HG03520 (cell line): ENCODE results near the gene ELF1.

ENCODE experiments used
- ATAC-seq: cut with Tn5 transposase; IDR thresholded peaks from one replicate; pipeline ENCODE4 v1.9.1; 2021; ENCODE audit warnings: mild to moderate bottlenecking, moderate library complexity; ENCODE audit not compliant: unreplicated experiment

Gene ELF1

DNA sequence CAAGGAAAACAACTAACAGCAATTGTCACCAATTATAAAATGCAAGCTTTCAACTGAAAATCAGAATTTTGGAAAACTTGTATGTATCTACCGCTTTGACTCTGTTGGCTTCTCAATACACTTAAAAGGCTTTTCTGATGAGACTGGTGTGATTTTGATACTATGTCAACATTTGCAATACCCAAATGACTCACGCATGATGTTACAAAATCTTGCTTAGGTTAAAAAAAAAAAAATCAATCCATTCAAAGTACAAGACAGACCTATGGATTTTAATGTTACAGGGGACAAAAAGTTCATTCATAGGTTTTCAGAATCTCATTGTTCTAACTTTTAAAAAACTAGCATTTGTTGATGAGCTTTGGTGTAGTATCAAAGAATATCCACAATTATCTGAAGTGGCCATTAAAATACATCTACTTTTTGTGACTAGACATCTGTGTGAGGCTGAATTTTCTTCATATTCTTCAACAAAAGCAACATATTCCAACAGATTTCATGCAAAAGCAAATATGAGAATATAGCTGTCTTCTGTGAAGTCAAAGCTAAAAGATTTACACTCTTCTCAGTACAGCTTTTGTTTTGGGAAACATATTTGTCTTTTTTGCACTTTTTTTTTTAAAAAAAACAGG is 10.7 kb downstream of the ELF1 start:
- no peak for ATAC-seq

DNA sequence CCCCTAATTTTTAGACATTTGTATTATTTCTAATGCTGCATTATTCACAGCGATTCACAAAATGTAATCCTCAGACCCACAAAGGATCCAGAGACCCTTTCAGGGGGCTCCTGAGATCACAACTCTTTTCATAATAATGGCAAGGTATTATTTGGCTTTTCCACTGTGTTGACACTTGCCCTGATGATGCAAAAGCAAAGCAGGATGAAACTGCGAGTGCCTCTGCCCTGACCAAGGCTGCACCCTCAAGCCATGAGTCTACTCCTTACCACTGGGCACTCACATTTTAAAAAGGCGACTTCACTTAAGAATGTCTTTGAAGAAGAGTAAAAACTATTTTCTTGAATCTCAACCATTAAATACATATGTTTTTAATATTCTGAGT is 11.4 kb downstream of the ELF1 start:
- ATAC-seq: no peak

DNA sequence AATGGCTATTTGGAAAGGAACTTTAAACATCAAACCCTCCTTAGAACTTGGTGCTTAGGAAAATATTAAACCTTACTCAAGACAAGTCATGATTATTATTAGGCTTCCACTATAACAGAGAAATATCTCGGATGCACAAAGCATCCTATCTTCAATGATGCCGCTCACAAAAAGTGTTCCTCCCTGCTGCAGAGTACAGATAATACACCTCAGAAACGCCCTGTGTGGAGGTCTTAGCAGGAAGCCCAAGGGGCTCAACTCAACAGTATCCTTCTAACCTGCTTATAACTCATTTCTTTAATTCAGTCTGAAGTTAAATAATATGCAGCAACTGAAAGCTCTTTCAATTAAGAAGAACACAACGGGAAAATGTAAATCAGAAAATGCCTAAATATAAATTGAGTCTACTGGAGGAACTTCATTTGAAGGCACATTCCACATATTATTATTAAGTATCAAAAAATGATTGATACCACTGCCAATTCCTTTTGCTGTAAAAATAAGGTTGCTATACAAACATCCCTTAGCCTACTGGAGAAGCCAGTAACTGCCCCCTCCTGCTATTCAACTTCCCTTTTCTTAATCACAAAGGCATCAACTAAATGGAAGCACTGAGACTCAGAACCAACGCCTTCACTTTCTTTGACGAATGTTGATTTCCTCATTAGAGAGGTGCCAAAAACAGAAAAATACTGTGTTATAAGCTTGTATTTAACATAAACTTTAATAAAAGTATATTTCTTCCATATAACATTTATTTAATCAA is 12.0 kb downstream of the ELF1 start:
- ATAC-seq: no peak

DNA sequence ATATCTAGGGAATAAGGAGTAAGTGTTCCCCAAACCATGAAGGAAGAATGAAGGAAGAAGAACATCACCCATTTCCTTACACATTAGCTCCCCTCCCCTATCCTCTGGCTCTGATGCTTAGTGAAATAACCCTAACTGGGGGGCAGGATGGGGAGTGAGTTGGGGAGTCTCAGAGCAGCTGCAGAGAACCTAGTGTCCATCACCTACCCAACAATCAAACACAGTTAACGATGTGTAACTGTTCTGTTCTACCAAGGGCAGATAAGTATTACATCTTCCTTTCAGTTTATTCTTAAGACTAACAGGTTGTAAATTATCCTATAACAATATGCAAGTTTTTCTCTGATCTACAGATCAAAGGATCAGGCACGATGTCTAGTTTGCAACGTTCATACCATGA is 12.8 kb downstream of the ELF1 start:
- ATAC-seq: no peak

DNA sequence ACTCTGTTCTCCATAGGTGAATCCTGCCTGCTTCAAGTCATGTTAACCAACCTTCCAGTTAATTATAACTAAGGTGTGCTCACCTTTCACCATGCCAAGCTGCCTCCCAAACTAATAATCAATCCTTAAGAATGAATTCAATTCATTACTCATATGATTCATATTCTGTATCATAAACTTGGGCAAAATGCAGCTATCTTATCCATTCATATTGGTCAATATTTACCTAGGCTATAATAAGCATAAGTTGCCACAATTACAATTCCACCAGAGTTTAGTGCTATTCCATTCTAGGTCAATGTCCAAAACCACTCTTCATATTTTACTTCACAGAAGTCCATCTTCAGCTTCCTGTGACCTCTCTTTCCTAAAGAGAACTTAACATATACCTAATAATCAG is 13.4 kb downstream of the ELF1 start:
- ATAC-seq: no peak

DNA sequence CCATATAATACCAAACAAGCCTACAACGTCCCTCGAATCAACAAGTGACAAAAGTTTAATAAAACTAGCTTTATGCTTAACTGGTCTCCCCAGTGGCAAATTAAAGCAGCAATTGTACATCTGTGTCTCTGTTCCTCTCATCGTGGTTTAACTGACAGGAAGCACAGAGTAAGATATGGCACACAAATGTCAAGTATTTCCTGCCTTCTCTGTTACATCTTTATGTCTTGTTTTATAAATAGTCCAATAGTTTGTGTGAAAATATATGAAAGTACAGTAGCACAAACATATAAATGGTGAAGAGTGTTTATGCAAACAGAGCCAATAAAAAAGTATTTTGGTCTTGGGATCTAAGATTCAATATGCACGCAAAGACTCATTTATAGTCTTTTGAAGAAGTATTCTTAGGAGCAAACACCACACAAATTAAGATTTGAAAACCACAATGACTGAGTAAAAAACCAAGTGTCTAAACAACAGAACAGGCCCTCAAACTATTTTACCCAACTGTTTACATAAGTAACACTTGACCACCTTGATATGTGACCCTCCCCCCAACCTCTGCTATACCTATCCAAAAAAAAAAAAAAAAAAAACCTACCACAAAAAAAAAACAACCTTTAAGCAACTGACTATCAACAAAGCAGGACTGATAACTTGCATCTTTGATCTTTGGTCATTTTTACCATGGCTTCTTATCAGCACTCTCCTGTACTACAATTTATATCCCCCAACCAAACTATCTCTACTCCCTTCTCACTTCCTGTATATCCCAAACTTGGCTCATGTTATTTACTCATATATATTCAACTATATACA is 14.0 kb downstream of the ELF1 start:
- ATAC-seq: peak; percentile 70

DNA sequence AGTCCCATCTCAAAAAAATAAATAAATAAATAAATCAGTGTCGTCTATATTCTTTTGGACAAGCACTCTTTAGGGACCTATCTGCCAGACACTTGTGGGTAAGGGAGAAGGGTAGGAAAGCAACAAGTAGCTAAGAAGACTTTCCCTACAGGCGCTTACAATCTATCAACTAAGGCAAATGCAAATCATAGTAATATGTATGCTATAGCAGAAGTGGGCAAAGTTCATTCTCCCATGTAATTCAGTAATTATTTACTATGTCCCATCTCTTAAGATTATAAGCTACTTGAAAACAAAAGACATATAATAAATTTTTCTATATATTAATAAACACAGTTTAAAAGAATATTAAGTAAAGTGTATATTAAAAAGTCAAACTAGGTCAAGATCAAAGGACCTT is 16.5 kb downstream of the ELF1 start:
- ATAC-seq: no peak

DNA sequence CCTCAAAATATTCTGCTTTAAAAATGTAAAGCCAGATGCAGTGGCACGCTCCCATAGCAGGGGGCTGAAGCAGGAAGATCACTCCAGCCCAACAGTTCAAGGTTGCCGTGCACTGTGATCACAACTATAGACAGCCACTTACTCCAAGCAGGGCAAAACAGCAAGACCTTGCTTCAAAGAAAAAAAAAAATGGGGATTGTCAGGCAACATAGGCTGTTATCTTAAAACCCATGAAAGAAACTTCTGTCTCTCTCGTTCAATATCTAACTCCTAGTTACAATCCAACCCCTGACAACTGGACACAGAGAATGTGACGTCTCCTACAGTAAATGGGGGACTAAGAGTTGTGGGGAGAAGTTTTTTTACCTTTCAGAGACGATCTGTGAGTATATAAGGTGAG is 17.4 kb downstream of the ELF1 start:
- ATAC-seq: no peak

DNA sequence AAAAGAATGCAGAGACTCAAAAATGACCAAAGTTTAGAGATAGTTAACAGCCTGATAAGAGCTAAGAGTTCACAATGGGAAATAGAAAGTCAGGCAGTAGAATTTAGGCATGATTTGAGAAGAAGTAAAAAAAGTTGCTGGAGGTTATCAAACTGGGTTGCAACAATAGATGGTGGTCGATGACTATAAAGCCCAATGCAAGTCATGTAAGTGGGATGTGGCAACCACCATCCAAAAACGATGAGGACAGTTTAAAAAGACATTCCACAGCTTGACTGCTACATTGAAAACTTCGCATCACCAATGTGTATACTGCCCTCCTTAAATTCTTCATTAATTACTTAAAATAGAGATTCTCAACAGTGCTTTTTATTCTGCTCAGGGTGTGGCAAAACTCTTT is 19.7 kb downstream of the ELF1 start:
- no peak for ATAC-seq

DNA sequence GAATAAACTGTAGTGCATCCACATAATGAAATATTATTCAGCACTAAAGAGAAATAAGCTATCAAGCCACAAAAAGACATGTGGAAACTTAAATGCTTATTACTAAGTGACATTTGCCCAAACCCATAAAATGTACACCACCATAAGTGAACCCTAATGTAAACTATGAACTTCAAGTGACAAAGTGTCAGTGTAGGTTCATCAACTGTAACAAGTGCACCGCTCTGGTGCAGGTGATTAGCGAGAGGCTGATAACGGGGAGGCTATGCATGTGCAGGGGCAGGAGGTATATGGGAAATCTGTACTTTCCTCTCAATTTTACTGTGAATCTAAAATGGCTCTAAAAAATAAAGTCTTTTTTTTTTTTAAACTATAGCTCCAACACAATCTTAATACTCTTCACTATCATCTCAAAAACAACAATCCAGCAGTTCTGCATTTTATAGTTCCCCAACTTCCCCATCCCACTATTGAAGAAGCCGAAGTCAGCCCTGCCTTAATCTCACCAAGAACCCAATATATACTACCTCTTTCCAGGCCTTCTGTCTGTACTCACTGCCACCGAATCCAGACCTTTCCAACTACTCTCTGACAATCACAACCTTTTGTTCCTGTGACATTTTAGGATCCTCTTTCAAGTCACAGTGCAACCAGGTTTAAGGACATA is 22.6 kb downstream of the ELF1 start:
- ATAC-seq: no peak

DNA sequence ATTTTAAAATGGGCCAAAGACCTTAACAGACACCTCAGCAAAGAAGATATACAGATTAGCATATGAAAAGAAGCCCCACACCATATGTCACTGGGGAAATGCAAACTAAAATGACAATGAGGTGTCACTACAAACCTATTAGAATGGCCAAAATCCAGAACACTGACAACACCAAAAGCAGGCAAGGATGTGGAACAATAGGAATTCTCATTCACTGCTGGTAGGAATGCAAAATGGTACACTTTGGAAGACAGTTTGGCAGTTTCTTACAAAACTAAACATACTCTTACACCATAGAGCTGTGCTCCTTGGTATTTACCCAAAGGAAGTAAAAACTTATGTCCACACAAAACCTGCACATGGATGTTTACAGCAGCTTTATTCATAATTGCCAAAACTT is 23.1 kb downstream of the ELF1 start:
- no peak for ATAC-seq

DNA sequence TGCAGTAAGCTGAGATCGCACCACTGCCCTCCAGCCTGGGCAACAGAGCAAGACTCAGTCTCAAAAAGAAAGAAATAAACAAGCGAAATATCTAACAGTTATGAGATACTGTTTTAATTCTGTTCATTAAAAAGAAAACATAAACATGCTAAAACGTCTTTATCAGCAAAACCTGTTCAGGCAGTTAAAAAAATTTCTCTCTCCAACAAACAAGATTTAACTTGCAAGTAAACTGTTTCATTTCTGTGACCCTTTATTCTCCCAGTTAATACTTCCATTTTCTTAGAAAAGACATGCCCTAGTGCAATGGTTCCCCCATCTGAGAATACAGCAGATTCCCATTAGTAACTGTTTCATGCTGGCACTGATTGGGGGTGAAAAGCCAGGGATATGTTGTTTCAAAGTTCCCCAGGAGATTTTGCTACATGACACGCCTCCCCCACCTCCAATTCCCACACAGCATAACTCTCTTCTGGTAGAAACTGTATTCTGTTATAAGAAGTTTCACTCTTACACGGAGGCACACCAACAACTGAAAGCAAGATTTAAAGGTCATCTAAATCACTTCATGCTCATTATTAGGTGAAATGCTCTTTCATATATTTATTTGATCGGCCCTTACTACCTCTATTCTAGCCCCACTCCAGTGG is 24.4 kb downstream of the ELF1 start:
- peak; percentile 63 for ATAC-seq

DNA sequence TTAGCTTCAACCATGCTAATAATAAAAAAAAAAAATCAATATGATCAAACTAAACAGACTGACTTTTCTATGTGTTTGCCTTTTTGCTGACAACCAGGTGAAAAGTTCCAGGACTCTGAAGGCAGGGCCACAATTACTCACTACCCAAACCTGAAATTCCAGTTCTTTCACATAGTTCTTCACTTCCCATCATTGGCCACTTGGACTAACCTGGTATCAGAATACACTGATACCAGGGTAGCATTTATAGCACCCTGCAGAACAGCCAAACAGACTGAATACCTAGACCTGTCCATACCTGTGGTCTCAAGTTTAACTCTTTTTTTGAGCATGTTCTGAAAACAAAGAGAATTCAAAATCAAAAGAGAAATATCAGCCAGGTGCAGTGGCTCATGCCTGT is 25.1 kb downstream of the ELF1 start:
- ATAC-seq: no peak

DNA sequence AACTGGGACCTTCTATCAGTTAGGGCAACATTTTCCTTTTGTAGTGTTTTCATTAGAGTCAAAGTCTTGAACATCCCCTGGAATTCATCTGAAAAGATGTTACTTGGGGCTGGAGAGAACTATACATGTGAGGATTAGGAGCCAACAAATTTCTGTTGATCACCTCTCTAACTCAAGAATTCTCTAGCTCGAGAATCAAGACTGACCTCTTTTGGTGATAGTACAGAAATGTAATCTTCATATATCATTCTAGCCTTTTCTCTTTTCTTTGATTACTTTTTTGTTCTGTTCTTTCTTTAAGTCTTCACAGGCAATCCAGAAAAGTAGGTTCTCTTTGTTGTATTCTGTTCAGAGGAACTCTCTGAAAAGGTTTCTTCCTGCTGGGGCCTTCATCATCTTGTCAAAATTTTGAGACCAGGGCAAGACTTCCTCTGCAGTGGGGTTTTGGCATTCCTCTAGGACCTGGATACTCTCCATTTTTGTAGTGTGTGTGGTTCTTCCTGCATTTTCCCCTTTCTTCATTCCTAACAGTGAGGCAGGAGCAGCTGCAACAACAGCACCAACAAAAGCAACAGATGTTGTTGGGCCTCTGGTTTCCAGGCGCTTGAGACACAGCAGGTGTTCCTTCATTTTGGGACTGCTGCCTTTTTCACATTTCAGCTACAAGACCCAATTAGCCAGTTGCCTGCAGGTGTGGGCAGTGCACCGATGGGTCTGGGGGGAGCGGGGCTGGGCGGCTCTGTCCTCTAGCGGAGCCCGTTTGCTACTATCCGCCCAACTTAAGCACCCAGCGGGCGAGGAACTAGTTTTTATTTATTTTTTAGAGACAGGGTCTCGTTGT is 26.2 kb downstream of the ELF1 start:
- ATAC-seq: no peak

DNA sequence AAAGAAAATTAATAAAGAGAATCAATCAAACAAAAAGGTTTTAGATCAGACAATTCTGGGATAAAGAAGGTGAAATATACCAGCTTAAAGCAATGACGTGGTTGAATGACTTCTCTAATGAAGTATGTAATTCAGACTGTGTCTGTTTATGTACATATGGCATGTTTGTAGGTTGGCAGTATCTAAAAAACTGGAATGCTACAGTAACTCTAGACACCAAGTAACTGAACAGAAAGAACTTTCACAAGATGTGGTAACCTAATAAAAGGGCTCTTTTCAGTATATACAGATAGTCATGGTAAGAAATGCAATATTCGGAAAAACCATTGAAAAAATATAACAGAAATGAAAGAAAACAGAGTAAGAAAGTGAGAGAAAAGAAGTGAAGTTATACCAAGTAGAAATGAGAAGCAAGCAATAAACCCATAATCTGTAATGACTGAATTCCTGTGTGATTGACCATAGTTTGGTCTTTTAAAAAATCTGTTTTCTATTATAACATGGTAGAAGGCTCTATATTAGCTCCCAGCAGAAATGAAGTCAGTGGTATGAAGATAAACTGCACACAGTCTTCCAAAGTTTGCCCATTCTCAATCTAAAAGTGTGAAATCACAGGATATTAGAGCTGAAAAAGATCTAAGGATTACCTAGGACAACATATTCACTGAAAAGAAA is 31.4 kb downstream of the ELF1 start:
- ATAC-seq: no peak

DNA sequence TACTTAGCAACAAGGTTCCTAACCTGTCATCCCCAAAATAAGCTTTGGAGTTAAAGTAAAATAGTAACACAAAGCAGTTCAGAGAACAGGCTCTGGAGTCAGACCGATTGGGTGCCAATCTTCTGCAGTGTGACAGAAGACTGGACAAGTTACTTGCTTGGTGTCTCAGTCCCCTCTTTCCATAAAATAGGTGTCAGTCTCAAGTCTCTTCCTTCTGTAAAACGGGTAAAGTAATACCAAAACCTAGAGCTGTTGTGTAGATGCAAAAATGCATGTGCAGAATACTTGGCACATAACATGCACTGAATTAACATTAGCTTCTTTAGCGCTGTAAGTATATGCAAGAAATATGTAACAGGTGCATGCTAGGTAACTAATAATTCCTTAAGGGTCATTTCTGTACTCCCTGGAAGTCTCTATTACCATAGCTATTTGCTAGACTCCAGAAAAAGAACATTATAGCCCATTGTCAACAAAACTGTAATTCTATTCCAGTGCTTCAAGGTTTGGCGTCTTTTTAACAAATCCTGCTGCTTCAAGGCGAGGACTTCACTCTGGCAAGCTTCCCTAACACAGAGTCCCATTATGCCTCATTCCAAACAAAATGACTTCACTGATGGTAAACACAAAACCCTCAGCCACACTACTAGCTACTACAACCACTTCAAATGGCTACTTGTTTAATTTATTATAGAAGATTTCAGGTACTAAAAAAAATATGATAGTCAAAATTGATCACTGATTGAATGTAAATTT is 32.8 kb downstream of the ELF1 start:
- ATAC-seq: no peak

DNA sequence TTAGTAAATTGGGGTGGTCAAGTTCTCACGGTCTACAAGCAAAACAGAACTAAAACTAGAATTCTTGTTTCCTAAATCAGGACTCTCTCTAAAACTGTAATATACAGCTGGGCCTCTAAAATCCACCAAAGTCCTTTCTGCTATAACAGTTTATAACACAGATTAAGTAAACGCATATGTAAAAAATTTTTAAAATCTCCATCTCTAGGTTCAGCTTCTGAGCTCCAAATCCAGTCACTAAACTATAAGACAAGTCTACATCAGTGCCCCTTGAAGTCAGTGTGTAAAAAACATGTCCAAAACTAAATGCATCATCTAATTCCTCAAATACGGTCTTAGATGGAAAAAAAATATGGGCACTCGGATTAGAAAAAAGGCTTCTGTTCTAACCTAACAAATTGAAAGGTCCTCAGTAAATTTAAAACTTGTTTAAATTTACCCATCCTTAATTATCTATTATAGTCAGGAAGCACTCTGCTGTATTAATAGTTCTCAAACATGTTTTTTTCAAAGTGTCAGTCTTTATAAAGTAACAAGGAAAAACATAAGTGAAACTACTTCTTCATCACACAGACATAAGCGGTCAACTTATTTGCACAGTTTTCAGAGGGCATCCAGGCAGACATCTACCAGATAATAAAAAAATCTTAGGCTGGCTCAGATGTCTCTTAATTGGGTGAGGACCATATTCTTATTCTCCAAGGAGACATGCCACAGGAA is 33.6 kb downstream of the ELF1 start:
- ATAC-seq: no peak
